GM19035 (cell line): ENCODE data around the gene ZNF516.

ENCODE experiments used
- ATAC-seq: cut with Tn5 transposase; IDR thresholded peaks from one replicate; pipeline ENCODE4 v1.9.1; 2021; ENCODE audit not compliant: unreplicated experiment

Gene ZNF516

GRCh38 chr18:76491776-76492668 lies 3.0 kb downstream of the ZNF516 start:
- ATAC-seq: peak; percentile 2

- ATAC-seq: no peak
Measured at GRCh38 chr18:76491473-76491775, 3.6 kb downstream of the ZNF516 start.

DNA sequence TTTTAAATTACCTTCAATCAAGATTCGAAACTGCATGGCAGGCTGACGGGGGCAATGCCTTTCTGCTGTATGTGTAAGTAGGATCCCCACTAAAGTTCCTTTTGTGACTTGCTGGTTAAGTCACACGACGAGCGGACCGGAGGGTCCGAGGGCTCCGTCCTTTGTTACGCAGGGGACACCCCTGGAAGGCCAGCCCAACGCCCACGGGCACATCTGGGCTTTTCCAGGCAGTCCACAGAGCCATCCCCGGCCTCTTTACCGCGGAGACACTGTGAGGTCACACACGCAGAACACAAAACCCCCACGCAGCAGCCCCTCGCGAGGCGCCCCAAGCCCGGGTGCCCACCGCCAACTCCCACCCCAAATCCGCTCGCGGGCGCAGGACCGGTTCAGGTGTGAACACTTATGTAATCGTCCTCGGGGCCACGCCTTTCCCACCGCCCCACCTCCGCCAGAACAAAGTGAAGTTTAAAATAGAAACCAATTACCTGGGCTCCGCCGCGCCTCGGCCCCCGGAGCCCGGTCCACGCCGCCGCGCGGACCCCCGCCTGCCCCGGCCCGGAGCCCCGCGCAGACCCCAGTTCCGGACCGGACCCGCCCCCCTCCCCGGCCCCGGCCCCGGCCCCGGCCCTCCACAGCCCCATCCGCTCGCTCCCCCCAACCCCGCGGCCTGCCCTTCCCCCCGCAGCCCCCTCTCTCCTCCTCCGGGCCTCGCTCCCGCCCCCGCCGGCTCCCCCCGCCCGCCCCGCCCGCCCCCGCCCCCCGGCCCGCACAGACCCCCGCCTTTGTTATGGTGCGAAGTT lies 4.2 kb downstream of the ZNF516 start:
- ATAC-seq: no peak

GRCh38 chr18:76490033-76490432 lies 5.0 kb downstream of the ZNF516 start:
- no peak for ATAC-seq

GRCh38 chr18:76489081-76489480 lies 6.0 kb downstream of the ZNF516 start:
- no peak for ATAC-seq

DNA sequence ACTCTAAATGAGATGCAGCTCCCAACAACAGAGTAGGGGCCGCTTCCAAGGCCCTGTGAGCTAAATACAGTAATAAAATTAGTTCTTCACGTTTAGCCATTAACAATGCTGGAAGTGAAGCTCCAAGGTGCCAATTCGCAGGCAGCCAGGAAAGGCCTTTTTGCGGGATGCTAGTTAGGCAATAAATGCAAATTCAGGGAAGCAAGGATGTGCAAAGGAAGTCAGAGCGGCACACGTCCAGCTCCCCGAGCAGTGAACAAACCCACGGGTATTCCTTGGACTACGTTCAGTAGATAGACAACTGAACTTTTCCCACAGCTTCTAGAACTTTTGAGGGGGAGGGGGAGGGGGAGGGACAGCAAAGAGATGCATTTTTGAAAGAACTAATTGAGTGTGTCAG lies 6.9 kb downstream of the ZNF516 start:
- no peak for ATAC-seq

- ATAC-seq: no peak
Measured at GRCh38 chr18:76487782-76488181, 7.3 kb downstream of the ZNF516 start.

GRCh38 chr18:76487070-76487469 lies 8.0 kb downstream of the ZNF516 start:
- ATAC-seq: no peak

- no peak for ATAC-seq
Measured at GRCh38 chr18:76486574-76486973, 8.5 kb downstream of the ZNF516 start.

DNA sequence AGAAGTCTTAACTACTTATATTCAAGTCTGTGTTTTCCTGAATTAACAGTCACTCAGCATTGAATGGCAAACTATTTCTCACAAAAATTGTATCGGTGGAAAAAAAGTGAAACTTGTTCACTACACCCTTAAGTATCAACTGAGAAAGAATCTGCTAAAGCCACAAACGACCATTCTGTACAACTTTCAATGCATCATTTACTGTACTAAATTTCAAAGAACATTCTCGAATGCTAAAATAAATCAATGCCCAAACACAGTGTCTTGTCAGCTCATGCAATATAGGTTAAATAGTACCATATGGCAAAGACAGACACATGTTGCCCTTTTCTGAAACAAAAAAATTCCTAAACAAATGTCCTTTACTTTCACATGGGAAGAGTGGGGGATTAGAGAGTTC lies 9.0 kb downstream of the ZNF516 start:
- ATAC-seq: no peak

DNA sequence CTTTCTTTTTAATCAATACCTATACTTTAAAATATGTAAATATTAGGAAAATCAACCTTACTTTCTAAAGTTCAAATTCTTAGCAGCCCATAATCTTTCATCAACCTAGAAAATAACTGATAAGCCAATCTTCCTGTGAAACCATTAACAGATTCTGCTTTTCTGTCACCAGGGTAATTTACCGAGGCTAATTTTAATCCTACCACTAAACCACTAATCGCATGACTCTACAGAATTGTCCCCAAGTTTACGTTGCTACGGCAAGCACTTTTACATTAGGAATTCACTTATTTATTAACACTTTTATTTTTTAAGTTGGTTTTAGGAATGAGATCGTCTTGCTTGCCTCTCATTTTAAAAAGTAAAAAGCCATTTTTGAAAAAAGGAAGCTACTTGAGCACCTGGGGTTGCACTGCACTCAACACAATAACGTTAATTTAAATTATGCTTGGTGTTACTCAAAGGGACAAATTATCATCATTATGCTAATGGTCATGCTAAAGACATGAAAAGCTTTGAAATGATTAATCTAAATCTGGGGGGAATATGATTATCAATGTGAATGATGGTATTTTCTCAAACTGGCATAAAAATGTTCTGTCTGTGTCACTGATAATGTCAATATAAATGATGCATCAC lies 10.2 kb downstream of the ZNF516 start:
- ATAC-seq: no peak

- ATAC-seq: no peak
Measured at GRCh38 chr18:76483780-76484179, 11.3 kb downstream of the ZNF516 start.

DNA sequence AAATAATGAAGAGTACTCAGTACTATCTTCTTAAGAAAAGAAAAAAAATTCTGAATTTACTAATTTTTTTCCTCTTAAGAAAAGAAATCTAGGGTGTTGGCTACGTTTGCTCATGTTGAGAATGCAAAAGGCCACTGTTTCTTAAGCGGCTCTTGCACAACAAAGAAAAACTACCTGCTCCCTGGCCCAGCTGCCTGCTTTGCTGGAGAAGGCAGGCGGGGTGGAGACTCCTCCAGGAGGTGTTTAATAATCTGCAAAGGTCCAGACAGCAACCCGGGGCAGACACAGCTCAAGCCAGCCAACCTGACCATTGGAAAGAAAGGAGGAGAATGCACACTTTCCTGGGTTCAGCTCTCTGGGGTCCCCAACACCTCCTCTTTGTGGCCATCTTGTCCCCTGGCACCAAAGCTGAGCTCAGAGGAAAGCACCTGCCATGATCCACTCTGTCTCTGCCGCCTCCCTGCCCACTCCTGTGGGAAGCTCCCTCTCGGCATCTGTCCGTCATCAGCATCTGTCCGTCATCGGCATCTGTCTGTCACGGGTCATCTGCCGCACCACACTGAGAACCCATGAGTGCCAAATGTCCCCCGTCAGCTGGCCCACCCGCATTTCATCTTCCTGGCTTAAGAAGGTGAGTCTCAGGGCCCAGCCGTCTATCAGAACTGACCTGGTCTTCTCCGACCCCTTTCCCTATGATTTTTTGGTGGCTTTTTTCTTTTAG lies 11.9 kb downstream of the ZNF516 start:
- no peak for ATAC-seq

DNA sequence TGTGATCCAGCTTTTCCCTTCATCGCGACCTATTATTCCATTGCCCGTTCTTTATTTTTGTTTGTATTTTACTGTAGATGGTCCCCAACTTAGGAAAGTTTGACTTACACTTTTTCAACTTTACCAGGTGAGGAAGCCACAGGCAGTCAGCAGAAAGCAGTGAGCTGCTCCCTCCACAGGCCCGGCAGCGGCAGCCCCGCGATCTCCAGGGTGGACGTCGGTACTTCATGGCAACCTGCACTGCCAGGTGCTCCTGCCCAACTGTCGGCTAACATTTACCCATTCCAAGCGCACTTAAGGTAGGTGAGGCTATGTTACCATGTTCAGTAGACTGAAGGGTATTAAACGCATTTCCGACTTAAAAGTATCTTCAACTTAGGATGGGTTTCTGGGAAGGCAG lies 12.8 kb downstream of the ZNF516 start:
- ATAC-seq: no peak

GRCh38 chr18:76480913-76481312 lies 14.1 kb downstream of the ZNF516 start:
- ATAC-seq: no peak

- ATAC-seq: no peak
Measured at GRCh38 chr18:76479351-76480238, 15.4 kb downstream of the ZNF516 start.

DNA sequence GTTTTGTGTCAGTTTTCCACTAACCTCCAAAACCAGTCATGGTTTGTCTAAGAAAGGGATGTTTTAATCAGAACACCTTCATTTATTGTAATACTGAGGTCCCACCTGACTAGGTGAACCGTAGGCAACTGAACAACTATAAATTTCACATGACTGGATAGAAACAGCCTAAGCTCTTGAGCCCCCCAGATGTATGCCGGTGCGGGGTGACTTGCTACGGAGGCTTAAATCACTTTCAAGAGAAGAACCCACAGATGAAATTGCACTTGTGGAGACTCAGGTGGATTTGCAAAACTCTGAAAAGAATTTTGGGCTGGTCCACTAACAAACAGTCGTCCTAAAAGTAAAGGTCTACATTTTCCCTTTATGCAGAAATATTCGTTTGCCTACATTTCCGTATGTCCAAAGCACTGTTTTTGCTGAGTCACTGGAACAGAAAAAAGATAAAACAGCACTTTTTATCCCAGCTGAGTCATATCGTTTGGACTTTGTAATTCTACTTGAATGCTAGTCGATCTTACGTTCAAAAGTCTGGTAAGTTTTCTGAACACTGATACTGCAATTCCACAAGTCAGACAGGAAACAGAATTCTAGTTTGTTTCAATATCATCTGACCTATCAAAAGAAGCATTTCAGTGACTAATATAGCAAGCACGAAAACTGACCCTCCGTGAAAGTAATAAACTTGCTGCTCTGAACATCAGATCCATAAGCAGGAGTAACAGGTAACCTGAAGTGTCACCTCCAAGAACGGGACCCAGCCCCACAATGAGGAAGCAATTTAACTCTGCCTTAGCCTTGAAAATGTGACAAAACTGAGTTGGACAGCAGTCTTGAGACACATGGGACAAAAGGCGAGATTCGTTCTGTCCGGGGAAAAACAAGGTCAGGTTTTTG lies 18.1 kb downstream of the ZNF516 start:
- no peak for ATAC-seq

DNA sequence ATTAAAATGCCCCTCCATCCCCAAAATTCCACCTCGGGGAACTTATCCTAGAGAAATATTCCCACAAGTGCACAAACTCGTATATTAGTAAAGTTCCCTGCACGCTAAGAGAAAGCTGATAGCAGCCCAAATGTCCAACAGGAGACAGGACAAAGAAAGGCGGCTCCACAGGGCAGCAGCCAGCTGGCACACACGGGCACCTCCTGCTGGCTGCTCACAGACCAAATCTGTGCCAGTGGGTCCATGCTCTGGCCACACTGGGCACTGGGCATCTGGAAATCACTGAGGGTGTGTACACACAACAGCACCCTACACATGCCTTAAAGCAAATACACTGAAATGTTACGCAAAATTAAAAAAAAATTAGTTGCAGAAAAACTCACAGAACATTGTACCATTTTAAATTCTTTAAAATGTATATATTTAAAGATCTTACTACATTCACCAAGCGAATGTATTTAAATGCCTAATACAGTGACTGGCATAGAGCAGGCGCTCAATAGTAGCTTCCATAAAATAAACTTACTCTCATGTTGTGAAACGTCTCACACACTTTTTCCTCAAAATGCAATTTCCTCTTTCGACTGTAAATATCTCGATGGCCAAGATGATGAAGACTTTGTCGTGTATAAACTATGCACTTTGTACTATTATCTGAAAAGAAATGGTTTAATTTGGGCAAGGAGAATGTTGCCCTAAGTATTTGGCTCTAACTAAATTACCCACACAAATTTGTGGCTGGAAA lies 19.4 kb downstream of the ZNF516 start:
- ATAC-seq: no peak

GRCh38 chr18:76474824-76475223 lies 20.2 kb downstream of the ZNF516 start:
- ATAC-seq: no peak
